ENCODE data around the gene PLBD2.

Gene PLBD2

GRCh38 chr12:113432986-113433385 is 74.6 kb downstream of the PLBD2 start:
- H3K79me2 ChIP-seq (ENCODE audit: insufficient read depth, low read length): no peaks in the 10 kb centered on the region
- no peaks in the 10 kb centered on the region for H4K20me1 ChIP-seq (ENCODE audit: low read depth, low read length)
- no peak overlapping the region for H2AFZ ChIP-seq (ENCODE audit: low read depth, low read length, severe bottlenecking)
- no peak for TF ChIP-seq EZH2phosphoT487 (conservative IDR thresholded peaks at IDR 0.05; ENCODE audit: low read length)
- no peak for TF ChIP-seq CTCF (IDR thresholded peaks at IDR 0.05; ENCODE audit: insufficient read depth, low read length, poor library complexity, severe bottlenecking)
- no peaks in the 10 kb centered on the region; the same call in 1 of the 2 replicates for H3K27me3 ChIP-seq (ENCODE audit: low read length)
- no peaks in the 10 kb centered on the region for H3K9me3 ChIP-seq (ENCODE audit: insufficient read depth, low read length)
- H3K36me3 ChIP-seq (ENCODE audit: low read length): no peaks in the 10 kb centered on the region
- no peak overlapping the region for H3K4me2 ChIP-seq (ENCODE audit: low read depth, low read length, poor library complexity, severe bottlenecking)
- H3K9me2 ChIP-seq (replicated peaks; ENCODE audit: insufficient read depth, low read length): no peaks in the 10 kb centered on the region
- no peak overlapping the region for H3K4me3 ChIP-seq (ENCODE audit: insufficient read depth, low read length, poor library complexity, severe bottlenecking)
- H3F3A ChIP-seq (ENCODE audit: insufficient read depth): no peaks in the 10 kb centered on the region
- no peak overlapping the region for H3K27ac ChIP-seq (ENCODE audit: low read depth, low read length)
- H3K9ac ChIP-seq (ENCODE audit: low read length): no peak overlapping the region

- no peaks in the 10 kb centered on the region for H3K9me3 ChIP-seq (ENCODE audit: insufficient read depth, low read length)
- H4K20me1 ChIP-seq (ENCODE audit: low read depth, low read length): no peaks in the 10 kb centered on the region
- no peak overlapping the region for H2AFZ ChIP-seq (ENCODE audit: low read depth, low read length, severe bottlenecking)
- no peaks in the 10 kb centered on the region for H3K27me3 ChIP-seq (ENCODE audit: low read length)
- H3K4me2 ChIP-seq (ENCODE audit: low read depth, low read length, poor library complexity, severe bottlenecking): no peak overlapping the region
- no peak for TF ChIP-seq CTCF (IDR thresholded peaks at IDR 0.05; ENCODE audit: insufficient read depth, low read length, poor library complexity, severe bottlenecking)
- no peak for TF ChIP-seq EZH2phosphoT487 (conservative IDR thresholded peaks at IDR 0.05; ENCODE audit: low read length)
- no peaks in the 10 kb centered on the region for H3F3A ChIP-seq (ENCODE audit: insufficient read depth)
- no peaks in the 10 kb centered on the region for H3K9me2 ChIP-seq (replicated peaks; ENCODE audit: insufficient read depth, low read length)
- no peaks in the 10 kb centered on the region for H3K36me3 ChIP-seq (ENCODE audit: low read length)
- no peak overlapping the region for H3K4me3 ChIP-seq (ENCODE audit: insufficient read depth, low read length, poor library complexity, severe bottlenecking)
- no peak overlapping the region for H3K9ac ChIP-seq (ENCODE audit: low read length)
- H3K79me2 ChIP-seq (ENCODE audit: insufficient read depth, low read length): no peaks in the 10 kb centered on the region
- H3K27ac ChIP-seq (ENCODE audit: low read depth, low read length): no peak overlapping the region
Observed at GRCh38 chr12:113435367-113435766, 77.0 kb downstream of the PLBD2 start.

GRCh38 chr12:113436586-113436985 is 78.2 kb downstream of the PLBD2 start:
- no peak overlapping the region for H2AFZ ChIP-seq (ENCODE audit: low read depth, low read length, severe bottlenecking)
- TF ChIP-seq EZH2phosphoT487 (conservative IDR thresholded peaks at IDR 0.05; ENCODE audit: low read length): no peak
- no peak for TF ChIP-seq CTCF (IDR thresholded peaks at IDR 0.05; ENCODE audit: insufficient read depth, low read length, poor library complexity, severe bottlenecking)

More at GRCh38 chr12:113436586-113436985, 78.2 kb downstream of the PLBD2 start:
- Histone ChIP-seq H3K4me3 (ENCODE audit: insufficient read depth, low read length, poor library complexity, severe bottlenecking) (no peak overlapping the region), H3K9me2 (replicated peaks; ENCODE audit: insufficient read depth, low read length) (no peaks in the 10 kb centered on the region), H3K9me3 (ENCODE audit: insufficient read depth, low read length) (no peaks in the 10 kb centered on the region), H3K9ac (ENCODE audit: low read length) (no peak overlapping the region), H3F3A (ENCODE audit: insufficient read depth) (no peaks in the 10 kb centered on the region), H3K36me3 (ENCODE audit: low read length) (no peaks in the 10 kb centered on the region), H3K27ac (ENCODE audit: low read depth, low read length) (no peak overlapping the region), H4K20me1 (ENCODE audit: low read depth, low read length) (no peaks in the 10 kb centered on the region), H3K79me2 (ENCODE audit: insufficient read depth, low read length) (no peaks in the 10 kb centered on the region), H3K27me3 (ENCODE audit: low read length) (no peaks in the 10 kb centered on the region), H3K4me2 (ENCODE audit: low read depth, low read length, poor library complexity, severe bottlenecking) (no peak overlapping the region)
